Measurements from ENCODE around the gene EMILIN2.

EMILIN2 gene

GRCh38 chr18:2917259-2918047 lies 70.6 kb downstream of the EMILIN2 start:
- no peak for DNase-seq

- no peak for DNase-seq
Measured at GRCh38 chr18:2918761-2919550, 72.2 kb downstream of the EMILIN2 start.

- no peak for DNase-seq
Measured at GRCh38 chr18:2919600-2919999, 72.8 kb downstream of the EMILIN2 start.

- no peak for DNase-seq
Measured at GRCh38 chr18:2920027-2920426, 73.2 kb downstream of the EMILIN2 start.

GRCh38 chr18:2920546-2921343 lies 73.9 kb downstream of the EMILIN2 start:
- DNase-seq: no peak

GRCh38 chr18:2921778-2922177 lies 75.0 kb downstream of the EMILIN2 start:
- DNase-seq: no peak

GRCh38 chr18:2923464-2923863 lies 76.7 kb downstream of the EMILIN2 start:
- no peak for DNase-seq

- no peak for DNase-seq
Measured at GRCh38 chr18:2924920-2925319, 78.1 kb downstream of the EMILIN2 start.

- DNase-seq: no peak
Measured at GRCh38 chr18:2926528-2926927, 79.7 kb downstream of the EMILIN2 start.

GRCh38 chr18:2927745-2928144 lies 80.9 kb downstream of the EMILIN2 start:
- no peak for DNase-seq

- DNase-seq: peak in 1 of 2 donors; percentile 83
Measured at GRCh38 chr18:2932247-2933181, 85.7 kb downstream of the EMILIN2 start.

GRCh38 chr18:2933995-2934394 lies 87.2 kb downstream of the EMILIN2 start:
- no peak for DNase-seq

- DNase-seq: no peak
Measured at GRCh38 chr18:2935438-2936192, 88.8 kb downstream of the EMILIN2 start.

- DNase-seq: no peak
Measured at GRCh38 chr18:2939317-2939716, 92.5 kb downstream of the EMILIN2 start.

GRCh38 chr18:2948038-2948437 lies 101.2 kb downstream of the EMILIN2 start:
- DNase-seq: no peak

GRCh38 chr18:2952605-2953004 lies 105.8 kb downstream of the EMILIN2 start:
- DNase-seq: no peak

- DNase-seq: no peak
Measured at GRCh38 chr18:2953935-2954653, 107.3 kb downstream of the EMILIN2 start.

- no peak for DNase-seq
Measured at GRCh38 chr18:2954869-2955645, 108.3 kb downstream of the EMILIN2 start.

GRCh38 chr18:2956056-2956455 lies 109.2 kb downstream of the EMILIN2 start:
- peak; percentile 42 to 63 for DNase-seq

GRCh38 chr18:2958819-2959298 lies 112.1 kb downstream of the EMILIN2 start:
- peak in 1 of 2 donors; percentile 56 for DNase-seq
